ENCODE results near the gene MVB12B. TPM values are rescaled to one million over a fixed set of nuclear protein-coding genes. Genes with fewer than 3 reads are reported as not detected.

The MVB12B gene
- total and polyA plus RNA-seq, 2 of the 8 experiments (the other 6 are each of a cell fraction or from before 2014, with no cell fraction given) = 2.6 to 5.0 TPM

GRCh38 chr9:126376311-126377175, 49.9 kb downstream of the MVB12B start:
- no peak overlapping the region for H4K5ac ChIP-seq (ENCODE audit: insufficient read length, low read depth, low read length)
- no peak overlapping the region for H3K9ac ChIP-seq (replicated peaks in 1 of 4; ENCODE audit: extremely low read depth in 1 of 4, low read depth in 3 of 4, low read length in 3 of 4)
- ChIA-PET POLR2A (ENCODE audit: partially characterized antibody) (no interaction called here), CTCF (ENCODE audit: partially characterized antibody) (interaction anchor here (0.6 to 2.3 kb wide), 11 partner anchors 9 to 204 kb away, joined by 3 to 7 read pairs (median 4); no protein-coding TSS in a partner anchor)
- no peak overlapping the region for H2BK120ac ChIP-seq (replicated peaks; ENCODE audit: low read depth, low read length)
- H4K91ac ChIP-seq (replicated peaks; ENCODE audit: insufficient read length, low read length) = peak overlapping the region; percentile 84
- H2BK15ac ChIP-seq (ENCODE audit: low read length) = peak overlapping the region; percentile 21; the same call in 1 of the 2 replicates
- no peak overlapping the region for H3K27ac ChIP-seq (ENCODE audit: low read depth, low read length)
- H3K79me2 ChIP-seq (ENCODE audit: control insufficient read depth in 1 of 2, insufficient read depth in 2 of 2, low read length in 2 of 2) = no peaks in the 10 kb centered on the region
- H3K36me3 ChIP-seq (ENCODE audit: control insufficient read depth in 2 of 4, insufficient read depth in 4 of 4, low read length in 3 of 4) = no peaks in the 10 kb centered on the region
- 72% methylated on average over 18 of the region's 18 CpGs; no CpG with 5 or more reads in 1 of the 2 experiments for WGBS, 2 experiments (ENCODE audit: extremely low coverage in 1 of 2, insufficient coverage in 1 of 2, insufficient read length in 1 of 2, insufficient replicate concordance in 2 of 2, low coverage in 1 of 2, low lambda C conversion rate in 2 of 2, missing lambda C conversion rate in 1 of 2)
- no peak for FAIRE-seq
- H2BK12ac ChIP-seq (ENCODE audit: low read depth, low read length) = no peak overlapping the region
- H4K8ac ChIP-seq (ENCODE audit: extremely low read depth, insufficient read depth, low read length) = peak overlapping the region; percentile 79; the same call in 1 of the 2 replicates
- H3K4me3 ChIP-seq (ENCODE audit: extremely low read depth in 1 of 4, insufficient read depth in 2 of 4, low read depth in 3 of 4, low read length in 4 of 4) = no peak overlapping the region
- no peak overlapping the region for H3K23ac ChIP-seq (ENCODE audit: insufficient read length)
- H3K9me3 ChIP-seq (ENCODE audit: insufficient read depth in 2 of 2, low read depth in 1 of 2, low read length in 1 of 2) = no peaks in the 10 kb centered on the region
- H3K4me1 ChIP-seq (replicated peaks in 1 of 4; ENCODE audit: control insufficient read depth in 3 of 4, insufficient read depth in 4 of 4, low read length in 3 of 4) = peaks cover 2 to 21% (median 13%) of the 10 kb centered on the region in 4 experiments
- H2BK20ac ChIP-seq (ENCODE audit: low read length) = no peak overlapping the region
- H3K4me2 ChIP-seq (ENCODE audit: insufficient read depth in 1 of 2, low read depth in 2 of 2, low read length in 2 of 2) = peak overlapping the region; percentile 33 to 38; a peak in 2 of 4 replicates
- no peak for DNase-seq (ENCODE audit: low read depth in 1 of 2, low spot score in 2 of 2)
- H4K20me1 ChIP-seq (replicated peaks in 1 of 2; ENCODE audit: control insufficient read depth in 1 of 2, insufficient read depth in 2 of 2, low read length in 2 of 2) = no peaks in the 10 kb centered on the region
- no peaks in the 10 kb centered on the region for H3K27me3 ChIP-seq (replicated peaks in 1 of 4; ENCODE audit: control insufficient read depth in 3 of 4, extremely low read depth in 1 of 4, insufficient read depth in 3 of 4, low read length in 3 of 4)
- H3K4ac ChIP-seq (replicated peaks; ENCODE audit: insufficient read length, low read depth, low read length) = no peak overlapping the region
- H3K56ac ChIP-seq (replicated peaks; ENCODE audit: insufficient read length, low read depth, low read length) = no peak overlapping the region
- H3K79me1 ChIP-seq (ENCODE audit: low read depth, low read length) = no peaks in the 10 kb centered on the region
- H2BK5ac ChIP-seq (ENCODE audit: low read depth, low read length) = peak overlapping the region; percentile 69; the same call in 1 of the 2 replicates
- no peak overlapping the region for H3K14ac ChIP-seq (ENCODE audit: insufficient read length)
- H3K23me2 ChIP-seq (ENCODE audit: low read depth, low read length) = no peaks in the 10 kb centered on the region
- H2AFZ ChIP-seq (ENCODE audit: low read length) = no peak overlapping the region
- H3K18ac ChIP-seq (ENCODE audit: extremely low read depth, low read length) = no peak overlapping the region; the same call in 1 of the 2 replicates
- no peak overlapping the region for H2AK5ac ChIP-seq (ENCODE audit: low read depth, low read length)
- TF ChIP-seq ASH2L (IDR thresholded peaks at IDR 0.05; ENCODE audit: low read length) (peak; percentile 41), HDAC2 (IDR thresholded peaks at IDR 0.05; ENCODE audit: borderline replicate concordance in 1 of 2, low read depth in 2 of 2, low read length in 2 of 2) (no peak)
